Keratinocyte (primary cell): Measurements from ENCODE around the gene RPL7L1. TPM values are rescaled to one million over a fixed set of nuclear protein-coding genes. Genes with fewer than 3 reads are reported as not detected.
"Not testable (repeated sequence)": the region's sequence is repeated elsewhere in the genome, so short reads cannot be mapped to it uniquely, and the experiment has no call there.

Source experiments
- DNase-seq: peaks from one replicate; pipeline ENCODE4 v3.0.0-alpha.2; 2011; ENCODE audit warnings: low read depth, missing footprints, low spot score
- FAIRE-seq: peaks from 2 replicates; lab custom pipeline; 2011; peaks lifted over from hg19 to GRCh38; lab: Jason Lieb, UNC
- H2AFZ ChIP-seq: 2 replicates; pipeline ENCODE4 v1.6.0; 2012; ENCODE audit warnings: low read length, control low read depth, inconsistent platforms; ENCODE audit not compliant: control insufficient read depth
- H3K27ac ChIP-seq: 2 replicates; pipeline ENCODE4 v1.5.1; 2011; ENCODE audit warnings: low read length; ENCODE audit not compliant: control insufficient read depth, insufficient read depth
- H3K27me3 ChIP-seq: 3 replicates; pipeline ENCODE4 v1.6.0; 2011; ENCODE audit warnings: low read length; ENCODE audit not compliant: control insufficient read depth, insufficient read depth; ENCODE audit errors: extremely low read depth
- H3K36me3 ChIP-seq, 2 experiments: 2 replicates in 1 of 2; 3 replicates in 1 of 2; pipeline ENCODE4 v1.5.1; 2011; ENCODE audit warnings: low read length in 2 of 2, mild to moderate bottlenecking in 1 of 2; ENCODE audit not compliant: control insufficient read depth in 2 of 2, insufficient read depth in 2 of 2; ENCODE audit errors: extremely low read depth in 1 of 2
- H3K4me1 ChIP-seq: 3 replicates; pipeline ENCODE4 v1.5.1; 2011; ENCODE audit warnings: low read length; ENCODE audit not compliant: control insufficient read depth, insufficient read depth; ENCODE audit errors: extremely low read depth
- H3K4me2 ChIP-seq: 3 replicates; pipeline ENCODE4 v1.6.0; 2011; ENCODE audit warnings: low read depth, low read length; ENCODE audit not compliant: control insufficient read depth, insufficient read depth; ENCODE audit errors: extremely low read depth
- H3K4me3 ChIP-seq, 3 experiments: fragments of 200-600 bp in 1 of 3; sonication (generic) in 1 of 3; 2 replicates in 2 of 3; 3 replicates in 1 of 3; pipeline ENCODE4 v1.5.1; 2011 to 2016; ENCODE audit warnings: low read length in 3 of 3, mild to moderate bottlenecking in 3 of 3, control low read depth in 2 of 3, inconsistent platforms in 1 of 3, low read depth in 1 of 3, mixed read lengths in 1 of 3, mixed run types in 1 of 3, moderate library complexity in 1 of 3; ENCODE audit not compliant: control insufficient read depth in 2 of 3, insufficient read depth in 2 of 3; ENCODE audit errors: extremely low read depth in 1 of 3
- H3K79me2 ChIP-seq: 2 replicates; pipeline ENCODE4 v1.6.0; 2012; ENCODE audit warnings: low read length; ENCODE audit not compliant: control insufficient read depth, insufficient read depth
- H3K9ac ChIP-seq: 3 replicates; pipeline ENCODE4 v1.6.0; 2011; ENCODE audit warnings: low read length; ENCODE audit not compliant: control insufficient read depth, insufficient read depth; ENCODE audit errors: extremely low read depth
- H3K9me1 ChIP-seq: 3 replicates; pipeline ENCODE4 v1.6.0; 2011; ENCODE audit warnings: low read length; ENCODE audit not compliant: control insufficient read depth, insufficient read depth; ENCODE audit errors: extremely low read depth
- H3K9me3 ChIP-seq: 2 replicates; pipeline ENCODE4 v1.5.1; 2012; ENCODE audit warnings: low read depth, low read length; ENCODE audit not compliant: control insufficient read depth
- H4K20me1 ChIP-seq: 3 replicates; pipeline ENCODE4 v1.6.0; 2011; ENCODE audit warnings: low read length; ENCODE audit not compliant: control insufficient read depth, insufficient read depth; ENCODE audit errors: extremely low read depth
- EZH2 ChIP-seq: IDR thresholded peaks from one replicate; pipeline ENCODE4 v1.6.1; 2012; ENCODE audit warnings: inconsistent platforms, mild to moderate bottlenecking, low read length, moderate library complexity
- dilution Hi-C: fragments of 300-500 bp; cut with MboI; formaldehyde crosslinking; loops from one replicate; pipeline ENCODE4 v1.7.0; 2020; ENCODE audit warnings: low sequenced_read_pairs; ENCODE audit not compliant: extremely low pct_ligation_motif_present
- polyA plus RNA-seq, 5 experiments: library from polyadenylated mRNA; depleted of rRNA in 3 of 5; stranded (reverse) in 3 of 5; stranded (forward) in 1 of 5; unstranded in 1 of 5; fragments of >200 nt; gene quantifications; 1 replicate in 1 of 5; 2 replicates in 3 of 5; 3 replicates in 1 of 5; pipeline versions ENCODE4 v1.2.1 to v1.2.3, GENCODE V29; 2011 to 2012; ENCODE audit warnings: missing spikeins in 2 of 5, low read depth in 1 of 5, low replicate concordance in 1 of 5
- TF ChIP-seq, protein P1 (sequence below), 3 experiments: IDR thresholded peaks in 1 of 3; conservative IDR thresholded peaks in 1 of 3; optimal IDR thresholded peaks in 1 of 3; 2 replicates in 2 of 3; 3 replicates in 1 of 3; pipeline versions ENCODE3 to v1.5.1; 2011; ENCODE audit warnings: low read length in 3 of 3, mild to moderate bottlenecking in 3 of 3, moderate library complexity in 2 of 3, control low read depth in 1 of 3, inconsistent platforms in 1 of 3; ENCODE audit not compliant: insufficient read depth in 2 of 3; ENCODE audit errors: extremely low read depth in 1 of 3

Gene RPL7L1
- polyA plus RNA-seq, 1 donor (not counting 4 experiments of a cell fraction or from before 2014, with no cell fraction given) = 76.8 TPM

DNA sequence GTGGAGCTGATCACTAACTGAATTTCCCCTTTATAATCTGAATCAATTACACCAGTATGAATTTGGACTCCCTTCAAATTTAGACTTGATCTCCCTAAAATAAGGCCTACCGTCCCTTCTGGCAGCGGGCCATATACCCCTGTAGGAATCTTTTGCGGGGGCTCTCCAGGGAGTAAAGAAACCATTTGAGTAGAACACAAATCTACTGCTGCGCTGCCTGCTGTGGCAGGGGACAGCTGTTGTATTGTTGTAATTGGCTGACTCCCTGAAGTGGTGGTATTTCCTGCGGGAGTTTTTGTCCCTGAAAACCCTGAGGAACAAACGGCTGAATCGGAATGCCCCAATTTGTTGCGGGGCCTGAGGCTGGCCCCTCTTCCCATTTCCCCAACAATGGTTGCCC lies 20.5 kb downstream of the RPL7L1 start:
- H3K79me2 ChIP-seq = no peaks in the 10 kb centered on the region
- TF ChIP-seq, protein P1, sequence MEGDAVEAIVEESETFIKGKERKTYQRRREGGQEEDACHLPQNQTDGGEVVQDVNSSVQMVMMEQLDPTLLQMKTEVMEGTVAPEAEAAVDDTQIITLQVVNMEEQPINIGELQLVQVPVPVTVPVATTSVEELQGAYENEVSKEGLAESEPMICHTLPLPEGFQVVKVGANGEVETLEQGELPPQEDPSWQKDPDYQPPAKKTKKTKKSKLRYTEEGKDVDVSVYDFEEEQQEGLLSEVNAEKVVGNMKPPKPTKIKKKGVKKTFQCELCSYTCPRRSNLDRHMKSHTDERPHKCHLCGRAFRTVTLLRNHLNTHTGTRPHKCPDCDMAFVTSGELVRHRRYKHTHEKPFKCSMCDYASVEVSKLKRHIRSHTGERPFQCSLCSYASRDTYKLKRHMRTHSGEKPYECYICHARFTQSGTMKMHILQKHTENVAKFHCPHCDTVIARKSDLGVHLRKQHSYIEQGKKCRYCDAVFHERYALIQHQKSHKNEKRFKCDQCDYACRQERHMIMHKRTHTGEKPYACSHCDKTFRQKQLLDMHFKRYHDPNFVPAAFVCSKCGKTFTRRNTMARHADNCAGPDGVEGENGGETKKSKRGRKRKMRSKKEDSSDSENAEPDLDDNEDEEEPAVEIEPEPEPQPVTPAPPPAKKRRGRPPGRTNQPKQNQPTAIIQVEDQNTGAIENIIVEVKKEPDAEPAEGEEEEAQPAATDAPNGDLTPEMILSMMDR (optimal IDR thresholded peaks at IDR 0.05 in 1 of 3, IDR thresholded peaks at IDR 0.05 in 1 of 3, conservative IDR thresholded peaks at IDR 0.05 in 1 of 3; ENCODE audit: extremely low read depth in 1 of 3, insufficient read depth in 2 of 3, low read length in 3 of 3) = no peak
- no peak for TF ChIP-seq EZH2
- H3K36me3 ChIP-seq = no peaks in the 10 kb centered on the region
- no peaks in the 10 kb centered on the region for H3K4me1 ChIP-seq
- H3K27me3 ChIP-seq = no peaks in the 10 kb centered on the region
- DNase-seq (no peak), FAIRE-seq (no peak)
- no peaks in the 10 kb centered on the region for H3K9me3 ChIP-seq
- no peak overlapping the region for H3K9ac ChIP-seq
- H3K4me3 ChIP-seq = no peak overlapping the region
- no peak overlapping the region for H2AFZ ChIP-seq
- dilution Hi-C loops = no loop called here
- no peak overlapping the region for H3K4me2 ChIP-seq
- no peak overlapping the region for H3K27ac ChIP-seq
- no peaks in the 10 kb centered on the region for H3K9me1 ChIP-seq
- H4K20me1 ChIP-seq = no peaks in the 10 kb centered on the region

DNA sequence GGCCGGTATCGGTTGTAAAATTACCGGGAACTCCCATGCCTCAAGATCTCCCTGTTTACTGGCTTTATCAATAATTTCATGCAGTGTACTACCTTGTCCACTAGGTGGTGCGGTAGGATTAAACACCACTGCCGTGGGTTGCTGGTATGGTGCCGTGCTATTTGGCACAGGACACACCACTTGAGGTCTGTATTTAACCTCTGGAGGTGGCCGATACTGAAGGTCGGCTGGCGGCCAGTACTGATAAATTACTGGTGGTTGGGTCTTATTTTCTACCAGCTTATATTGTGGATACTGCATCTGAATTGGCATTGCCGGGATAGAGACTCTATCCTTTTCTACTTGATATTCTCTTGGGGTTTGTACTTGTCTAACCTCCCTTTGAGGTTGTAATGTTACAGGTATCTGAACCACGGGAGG lies 22.1 kb downstream of the RPL7L1 start:
- Histone ChIP-seq H3K27ac (no peak overlapping the region), H3K9me3 (no peaks in the 10 kb centered on the region), H3K79me2 (no peaks in the 10 kb centered on the region), H4K20me1 (no peaks in the 10 kb centered on the region), H3K36me3 (no peaks in the 10 kb centered on the region), H3K4me2 (peak overlapping the region; percentile 46), H3K9me1 (no peaks in the 10 kb centered on the region), H2AFZ (no peak overlapping the region), H3K9ac (no peak overlapping the region), H3K4me1 (no peaks in the 10 kb centered on the region), H3K27me3 (no peaks in the 10 kb centered on the region), H3K4me3 (no peak overlapping the region)
- FAIRE-seq (no peak), DNase-seq (no peak)
- dilution Hi-C loops = no loop called here
- no peak for TF ChIP-seq EZH2
- TF ChIP-seq, protein P1 (optimal IDR thresholded peaks at IDR 0.05 in 1 of 3, IDR thresholded peaks at IDR 0.05 in 1 of 3, conservative IDR thresholded peaks at IDR 0.05 in 1 of 3; ENCODE audit: extremely low read depth in 1 of 3, insufficient read depth in 2 of 3, low read length in 3 of 3) = peak; percentile 57 to 83 (median 81)

DNA sequence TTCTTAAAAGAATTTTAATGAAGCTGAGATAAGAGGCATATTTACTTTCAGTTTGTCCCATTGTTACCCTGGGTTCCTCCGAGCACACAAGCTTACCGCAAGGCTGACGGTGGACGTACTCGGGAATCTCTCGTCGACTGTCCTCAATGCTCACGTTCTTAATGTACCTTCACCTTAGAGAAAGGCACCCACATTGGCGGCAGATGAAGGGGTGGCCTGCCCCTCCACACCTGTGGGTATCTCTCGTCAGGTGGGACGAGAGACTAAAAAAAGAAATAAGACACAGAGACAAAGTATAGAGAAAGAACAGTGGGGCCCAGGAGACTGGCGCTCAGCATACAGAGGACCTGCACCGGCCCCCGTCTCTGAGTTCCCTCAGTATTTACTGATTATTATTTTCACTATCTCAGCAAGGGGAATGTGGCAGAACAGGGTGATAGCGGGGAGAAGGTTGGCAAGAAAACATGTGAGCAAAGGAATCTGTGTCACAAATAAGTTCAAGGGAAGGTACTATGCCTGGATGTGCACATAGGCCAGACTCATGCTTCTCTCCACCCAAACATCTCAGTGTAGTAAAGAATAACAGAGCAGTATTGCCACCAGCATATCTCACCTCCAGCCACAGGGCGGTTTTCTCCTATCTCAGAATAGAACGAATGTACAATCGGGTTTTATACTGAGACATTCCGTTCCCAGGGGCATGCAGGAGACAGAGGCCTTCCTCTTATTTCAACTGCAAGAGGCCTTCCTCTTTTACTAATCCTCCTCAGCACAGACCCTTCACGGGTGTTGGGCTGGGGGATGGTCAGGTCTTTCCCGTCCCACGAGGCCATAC lies 23.2 kb downstream of the RPL7L1 start:
- H3K79me2 ChIP-seq, H3K4me1 ChIP-seq, H3K4me2 ChIP-seq, H4K20me1 ChIP-seq, H3K27me3 ChIP-seq, H3K4me3 ChIP-seq, H3K9me1 ChIP-seq, H2AFZ ChIP-seq, H3K9me3 ChIP-seq, H3K36me3 ChIP-seq, DNase-seq, H3K9ac ChIP-seq, dilution Hi-C loops, FAIRE-seq, H3K27ac ChIP-seq: not testable (repeated sequence)
